HG03139 (cell line): Measurements from ENCODE around the gene FIGNL1.

Experiments used
- ATAC-seq: cut with Tn5 transposase; IDR thresholded peaks from one replicate; pipeline ENCODE4 v1.9.1; 2021; ENCODE audit not compliant: unreplicated experiment

FIGNL1 gene

GRCh38 chr7:50397971-50398324 is 52.2 kb downstream of the FIGNL1 start:
- ATAC-seq = no peak

- no peak for ATAC-seq
Measured at GRCh38 chr7:50397320-50397970, 52.7 kb downstream of the FIGNL1 start.

- ATAC-seq = no peak
Measured at GRCh38 chr7:50396856-50397255, 53.3 kb downstream of the FIGNL1 start.

GRCh38 chr7:50394315-50394714 is 55.8 kb downstream of the FIGNL1 start:
- no peak for ATAC-seq
